GM23248 (cell line): Measurements from ENCODE around the gene PYGB.
"Not testable (repeated sequence)": the region's sequence is repeated elsewhere in the genome, so short reads cannot be mapped to it uniquely, and the experiment has no call there.

Source experiments
- EZH2 ChIP-seq: fragments of 200-600 bp; sonication (generic); IDR thresholded peaks from 2 replicates; pipeline ENCODE4 v1.6.1; 2018; ENCODE audit warnings: antibody characterized with exemption, mild to moderate bottlenecking; ENCODE audit not compliant: insufficient read depth, poor library complexity, severe bottlenecking
- EZH2phosphoT487 ChIP-seq: fragments of 200-600 bp; sonication (generic); IDR thresholded peaks from 2 replicates; pipeline ENCODE4 v1.6.1; 2018; ENCODE audit warnings: antibody characterized with exemption, moderate library complexity, mild to moderate bottlenecking, low read depth; ENCODE audit not compliant: insufficient read depth

DNA sequence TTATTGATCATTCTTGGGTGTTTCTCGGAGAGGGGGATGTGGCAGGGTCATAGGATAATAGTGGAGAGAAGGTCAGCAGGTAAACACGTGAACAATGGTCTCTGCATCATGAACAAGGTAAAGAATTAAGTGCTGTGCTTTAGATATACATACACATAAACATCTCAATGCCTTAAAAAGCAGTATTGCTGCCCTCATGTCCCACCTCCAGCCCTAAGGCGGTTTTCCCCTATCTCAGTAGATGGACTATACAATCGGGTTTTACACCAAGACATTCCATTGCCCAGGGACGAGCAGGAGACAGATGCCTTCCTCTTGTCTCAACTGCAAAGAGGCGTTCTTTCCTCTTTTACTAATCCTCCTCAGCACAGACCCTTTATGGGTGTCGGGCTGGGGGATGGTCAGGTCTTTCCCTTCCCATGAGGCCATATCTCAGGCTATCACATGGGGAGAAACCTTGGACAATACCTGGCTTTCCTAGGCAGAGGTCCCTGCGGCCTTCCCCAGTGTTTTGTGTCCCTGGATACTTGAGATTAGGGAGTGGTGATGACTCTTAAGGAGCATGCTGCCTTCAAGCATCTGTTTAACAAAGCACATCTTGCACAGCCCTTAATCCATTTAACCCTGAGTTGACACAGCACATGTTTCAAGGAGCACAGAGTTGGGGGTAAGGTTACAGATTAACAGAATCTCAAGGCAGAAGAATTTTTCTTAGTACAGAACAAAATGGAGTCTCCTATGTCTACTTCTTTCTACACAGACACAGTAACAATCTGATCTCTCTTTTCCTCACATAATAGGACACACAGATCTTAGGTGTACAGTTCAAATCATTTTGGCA lies 13.7 kb upstream of the PYGB start:
- not testable (repeated sequence) for TF ChIP-seq EZH2phosphoT487, EZH2
